HEK293 (cell line): ENCODE measurements around the gene FAM78A.

Experiments
- CTCF ChIP-seq: fragments of 450-650 bp; formaldehyde crosslinking; IDR thresholded peaks from 2 replicates; pipeline ENCODE4 v1.5.1; 2016; ENCODE audit warnings: missing biosample characterization, missing genetic modification characterization
- ZBTB1 ChIP-seq: fragments of 450-650 bp; formaldehyde crosslinking; IDR thresholded peaks from 2 replicates; pipeline ENCODE4 v1.5.1; 2016; ENCODE audit warnings: missing biosample characterization, missing genetic modification characterization
- ZFHX2 ChIP-seq: fragments of 450-650 bp; formaldehyde crosslinking; conservative IDR thresholded peaks from 2 replicates; pipeline ENCODE4 v1.5.1; 2016; ENCODE audit warnings: missing biosample characterization, missing genetic modification characterization
- ZNF302 ChIP-seq: fragments of 450-650 bp; formaldehyde crosslinking; IDR thresholded peaks from 2 replicates; pipeline ENCODE4 v1.5.1; 2016; ENCODE audit warnings: missing biosample characterization, missing genetic modification characterization, low read depth
- ZNF514 ChIP-seq: fragments of 450-650 bp; formaldehyde crosslinking; IDR thresholded peaks from 2 replicates; pipeline ENCODE4 v1.5.1; 2016; ENCODE audit warnings: missing biosample characterization, missing genetic modification characterization
- TF ChIP-seq, protein P1 (sequence below): fragments of 450-650 bp; formaldehyde crosslinking; IDR thresholded peaks from 2 replicates; pipeline ENCODE4 v1.5.1; 2016; ENCODE audit warnings: missing biosample characterization, missing genetic modification characterization
- TF ChIP-seq, protein P2 (sequence below): fragments of 450-650 bp; formaldehyde crosslinking; IDR thresholded peaks from 2 replicates; pipeline ENCODE4 v1.5.1; 2016; ENCODE audit warnings: missing biosample characterization, missing genetic modification characterization
- TF ChIP-seq, protein P3 (sequence below): fragments of 450-650 bp; formaldehyde crosslinking; IDR thresholded peaks from 2 replicates; pipeline ENCODE4 v1.5.1; 2016; ENCODE audit warnings: missing biosample characterization, missing genetic modification characterization, low read depth

DNA sequence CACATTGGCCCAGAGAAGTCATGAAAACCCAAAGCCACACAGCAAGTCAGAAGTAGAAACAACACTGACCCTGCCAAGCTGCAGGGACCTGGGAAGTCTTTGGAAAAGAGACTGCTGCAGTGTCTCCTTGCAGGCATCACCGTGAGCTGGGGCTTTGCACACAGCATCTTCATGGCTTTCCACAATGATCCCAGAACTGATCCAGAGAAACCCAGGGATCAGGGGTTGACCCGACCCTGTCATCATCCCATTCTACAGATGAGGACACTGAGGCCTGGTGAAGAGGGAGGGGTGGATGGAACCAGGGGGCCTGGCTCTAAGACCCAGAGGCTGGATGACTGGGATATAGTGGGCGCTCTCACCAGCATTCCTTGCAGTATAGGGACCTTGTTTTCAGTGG, 4.3 kb upstream of the FAM78A start:
- TF ChIP-seq CTCF (tag by site-specific recombination), result no peak
- no peak for TF ChIP-seq ZNF302
- no peak for TF ChIP-seq ZFHX2 (tag by site-specific recombination)
- no peak for TF ChIP-seq ZNF514 (tag by site-specific recombination)
- TF ChIP-seq, protein P1, sequence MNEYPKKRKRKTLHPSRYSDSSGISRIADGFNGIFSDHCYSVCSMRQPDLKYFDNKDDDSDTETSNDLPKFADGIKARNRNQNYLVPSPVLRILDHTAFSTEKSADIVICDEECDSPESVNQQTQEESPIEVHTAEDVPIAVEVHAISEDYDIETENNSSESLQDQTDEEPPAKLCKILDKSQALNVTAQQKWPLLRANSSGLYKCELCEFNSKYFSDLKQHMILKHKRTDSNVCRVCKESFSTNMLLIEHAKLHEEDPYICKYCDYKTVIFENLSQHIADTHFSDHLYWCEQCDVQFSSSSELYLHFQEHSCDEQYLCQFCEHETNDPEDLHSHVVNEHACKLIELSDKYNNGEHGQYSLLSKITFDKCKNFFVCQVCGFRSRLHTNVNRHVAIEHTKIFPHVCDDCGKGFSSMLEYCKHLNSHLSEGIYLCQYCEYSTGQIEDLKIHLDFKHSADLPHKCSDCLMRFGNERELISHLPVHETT, result no peak
- TF ChIP-seq ZBTB1 (tag by site-specific recombination), result no peak
- TF ChIP-seq, protein P2, sequence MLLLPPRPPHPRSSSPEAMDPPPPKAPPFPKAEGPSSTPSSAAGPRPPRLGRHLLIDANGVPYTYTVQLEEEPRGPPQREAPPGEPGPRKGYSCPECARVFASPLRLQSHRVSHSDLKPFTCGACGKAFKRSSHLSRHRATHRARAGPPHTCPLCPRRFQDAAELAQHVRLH (tag by site-specific recombination), result no peak
- TF ChIP-seq, protein P3, sequence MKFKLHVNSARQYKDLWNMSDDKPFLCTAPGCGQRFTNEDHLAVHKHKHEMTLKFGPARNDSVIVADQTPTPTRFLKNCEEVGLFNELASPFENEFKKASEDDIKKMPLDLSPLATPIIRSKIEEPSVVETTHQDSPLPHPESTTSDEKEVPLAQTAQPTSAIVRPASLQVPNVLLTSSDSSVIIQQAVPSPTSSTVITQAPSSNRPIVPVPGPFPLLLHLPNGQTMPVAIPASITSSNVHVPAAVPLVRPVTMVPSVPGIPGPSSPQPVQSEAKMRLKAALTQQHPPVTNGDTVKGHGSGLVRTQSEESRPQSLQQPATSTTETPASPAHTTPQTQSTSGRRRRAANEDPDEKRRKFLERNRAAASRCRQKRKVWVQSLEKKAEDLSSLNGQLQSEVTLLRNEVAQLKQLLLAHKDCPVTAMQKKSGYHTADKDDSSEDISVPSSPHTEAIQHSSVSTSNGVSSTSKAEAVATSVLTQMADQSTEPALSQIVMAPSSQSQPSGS (tag by site-specific recombination), result no peak
